HG03064 (cell line): ENCODE measurements around the gene IMP4.

Experiments
- ATAC-seq: cut with Tn5 transposase; IDR thresholded peaks from one replicate; pipeline ENCODE4 v1.9.1; 2021; ENCODE audit warnings: low read depth; ENCODE audit not compliant: unreplicated experiment

IMP4 gene

DNA sequence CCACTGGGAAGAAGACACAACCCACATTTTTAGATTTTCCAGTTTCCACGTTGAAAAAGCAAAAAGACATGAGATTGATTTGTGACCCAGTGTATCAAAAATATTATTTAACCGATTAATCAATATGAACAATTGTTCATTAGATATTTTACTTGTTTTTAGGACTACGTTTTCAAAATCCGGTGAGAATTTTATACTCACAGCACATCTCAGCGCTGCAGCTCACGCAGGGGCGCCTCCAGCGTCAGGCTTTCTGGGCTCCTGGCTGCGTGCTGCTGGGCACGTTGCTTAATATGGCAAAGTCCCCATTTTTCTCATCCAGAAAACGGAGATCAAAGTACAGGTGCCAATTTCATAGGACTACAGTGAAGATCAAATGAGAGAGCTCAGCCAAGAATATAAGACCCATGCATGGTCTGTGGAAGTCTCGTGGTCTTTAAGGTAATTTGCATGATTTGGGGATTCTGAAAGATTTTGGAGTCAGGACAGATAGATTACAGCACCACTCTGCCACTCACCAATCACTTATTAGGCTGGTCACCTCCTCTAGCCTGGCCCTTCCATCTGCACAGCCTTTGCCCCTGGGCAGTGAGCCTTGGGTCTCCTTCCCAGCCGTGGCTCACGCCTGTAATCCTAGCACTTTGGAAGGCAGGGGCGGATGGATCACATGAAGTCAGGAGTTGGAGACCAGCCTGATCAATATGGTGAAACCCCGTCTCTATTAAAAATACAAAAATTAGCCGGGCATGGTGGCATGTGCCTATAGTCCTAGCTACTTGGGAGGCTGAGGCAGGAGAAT lies 49.4 kb downstream of the IMP4 start:
- no peak for ATAC-seq

DNA sequence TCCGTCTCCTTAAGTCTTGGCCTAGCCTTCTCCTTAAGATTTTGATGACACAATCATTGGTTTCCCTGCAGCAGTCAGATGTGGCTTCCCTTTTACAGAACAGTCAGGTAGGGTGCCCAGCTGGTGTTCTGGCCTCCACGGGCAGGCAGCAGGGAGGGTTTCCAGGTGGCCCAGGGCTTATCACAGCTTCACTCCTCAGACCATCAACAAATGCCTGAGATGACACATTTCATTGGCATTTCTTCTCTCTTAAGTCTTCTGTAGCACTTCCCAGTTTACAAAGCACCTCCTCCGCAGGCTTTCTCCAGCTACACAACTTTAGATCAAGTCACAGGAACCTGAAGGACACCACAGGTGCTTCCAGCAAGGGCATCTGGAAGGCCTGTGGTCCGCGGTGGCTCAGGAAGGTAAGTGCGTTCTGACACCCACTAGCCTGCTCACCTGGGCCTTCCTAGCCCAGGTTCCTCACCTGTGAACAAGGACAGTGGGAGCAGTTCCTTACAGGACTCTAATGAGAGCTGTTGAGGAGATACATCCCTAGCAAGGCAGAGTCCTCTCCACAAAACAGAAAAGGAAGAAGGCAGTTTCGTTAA lies 50.7 kb downstream of the IMP4 start:
- ATAC-seq: no peak
